Memory B cell (primary cell): ENCODE measurements around the gene MUC5B.
A peak's percentile ranks its signal among the peaks of the same experiment; 100 is the strongest.
"Not testable (repeated sequence)": the region's sequence is repeated elsewhere in the genome, so short reads cannot be mapped to it uniquely, and the experiment has no call there.

Experiments used
- ATAC-seq: fragments of 150-1000 bp; cut with Tn5 transposase; 2 replicates; pipeline ENCODE4 v1.10.0; 2021; ENCODE audit warnings: low read depth, mild to moderate bottlenecking, moderate library complexity
- DNase-seq, 2 donors: peaks; one replicate each; pipeline ENCODE4 v3.0.0; 2022; ENCODE audit warnings: low spot score in 2 of 2
- H3K27ac Mint-ChIP-seq: one replicate; pipeline ENCODE4 v1.8.0; 2022; ENCODE audit warnings: mild to moderate bottlenecking, moderate library complexity, mixed read lengths
- H3K27me3 Mint-ChIP-seq: one replicate; pipeline ENCODE4 v1.8.0; 2022; ENCODE audit warnings: mixed read lengths
- H3K36me3 Mint-ChIP-seq: one replicate; pipeline ENCODE4 v1.8.0; 2022; ENCODE audit warnings: mild to moderate bottlenecking, mixed read lengths
- H3K4me1 Mint-ChIP-seq: one replicate; pipeline ENCODE4 v1.8.0; 2022; ENCODE audit warnings: mixed read lengths
- H3K4me3 Mint-ChIP-seq: one replicate; pipeline ENCODE4 v1.8.0; 2022; ENCODE audit warnings: mild to moderate bottlenecking, moderate library complexity, mixed read lengths
- H3K9me3 Mint-ChIP-seq: one replicate; pipeline ENCODE4 v1.8.0; 2022; ENCODE audit warnings: mixed read lengths

MUC5B gene

GRCh38 chr11:1258401-1259075, 35.7 kb downstream of the MUC5B start:
- no peak overlapping the region for H3K4me3 Mint-ChIP-seq
- H3K4me1 Mint-ChIP-seq = peaks cover 7% of the 10 kb centered on the region
- H3K27me3 Mint-ChIP-seq = no peaks in the 10 kb centered on the region
- H3K9me3 Mint-ChIP-seq = no peaks in the 10 kb centered on the region
- H3K27ac Mint-ChIP-seq = no peak overlapping the region
- H3K36me3 Mint-ChIP-seq = no peaks in the 10 kb centered on the region
- DNase-seq (no peak), ATAC-seq (no peak)

GRCh38 chr11:1259076-1259461, 36.2 kb downstream of the MUC5B start:
- H3K9me3 Mint-ChIP-seq = no peaks in the 10 kb centered on the region
- no peaks in the 10 kb centered on the region for H3K27me3 Mint-ChIP-seq
- H3K27ac Mint-ChIP-seq = no peak overlapping the region
- H3K36me3 Mint-ChIP-seq = no peaks in the 10 kb centered on the region
- H3K4me1 Mint-ChIP-seq = peaks cover 7% of the 10 kb centered on the region
- no peak for ATAC-seq
- H3K4me3 Mint-ChIP-seq = no peak overlapping the region
- no peak for DNase-seq

- no peak for ATAC-seq
Observed at GRCh38 chr11:1259561-1259960, 36.7 kb downstream of the MUC5B start.

DNA sequence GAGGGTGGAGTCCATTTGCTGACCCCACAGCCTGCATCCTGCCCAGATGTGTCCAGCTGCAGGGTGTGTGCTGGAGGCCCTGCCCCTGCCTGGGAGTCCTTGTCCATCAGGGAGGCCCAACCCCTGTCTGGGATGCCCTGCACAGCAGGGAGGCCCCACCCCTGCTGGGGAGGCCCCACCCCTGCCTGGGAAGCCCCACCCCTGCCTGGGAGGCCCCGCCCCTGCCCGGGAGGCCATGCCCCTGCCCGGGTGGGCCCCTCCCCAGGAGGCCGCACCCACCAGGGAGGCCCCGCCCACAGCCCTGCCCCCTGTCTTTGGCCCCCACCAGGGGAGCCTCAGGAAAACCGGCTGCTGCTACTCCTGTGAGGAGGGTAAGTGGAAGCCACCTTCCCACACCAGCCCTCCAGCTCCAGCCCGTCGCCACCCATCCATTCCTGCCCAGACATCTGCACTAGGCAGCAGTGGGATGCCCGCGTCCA, 37.2 kb downstream of the MUC5B start:
- no peak for DNase-seq
- no peak for ATAC-seq
- H3K9me3 Mint-ChIP-seq = peaks cover 2% of the 10 kb centered on the region
- no peaks in the 10 kb centered on the region for H3K27me3 Mint-ChIP-seq
- no peak overlapping the region for H3K27ac Mint-ChIP-seq
- peaks cover 3% of the 10 kb centered on the region for H3K36me3 Mint-ChIP-seq
- no peak overlapping the region for H3K4me3 Mint-ChIP-seq
- peaks cover 9% of the 10 kb centered on the region for H3K4me1 Mint-ChIP-seq

More at GRCh38 chr11:1259561-1259960, 36.7 kb downstream of the MUC5B start:
- Mint-ChIP-seq H3K9me3 (no peaks in the 10 kb centered on the region), H3K27me3 (no peaks in the 10 kb centered on the region), H3K27ac (no peak overlapping the region), H3K4me1 (peaks cover 9% of the 10 kb centered on the region), H3K36me3 (peaks cover 1% of the 10 kb centered on the region), H3K4me3 (no peak overlapping the region)
- no peak for DNase-seq

GRCh38 chr11:1260620-1261019, 37.8 kb downstream of the MUC5B start:
- Mint-ChIP-seq H3K9me3 (peaks cover 2% of the 10 kb centered on the region), H3K36me3 (peaks cover 4% of the 10 kb centered on the region), H3K4me3 (no peak overlapping the region), H3K27me3 (no peaks in the 10 kb centered on the region), H3K27ac (no peak overlapping the region), H3K4me1 (peaks cover 9% of the 10 kb centered on the region)
- ATAC-seq (no peak), DNase-seq (no peak)

GRCh38 chr11:1261241-1262071, 38.6 kb downstream of the MUC5B start:
- no peak for ATAC-seq
- peaks cover 2% of the 10 kb centered on the region for H3K9me3 Mint-ChIP-seq
- no peak for DNase-seq
- H3K4me3 Mint-ChIP-seq = peak overlapping the region; percentile 85
- no peaks in the 10 kb centered on the region for H3K27me3 Mint-ChIP-seq
- H3K36me3 Mint-ChIP-seq = peaks cover 4% of the 10 kb centered on the region
- H3K27ac Mint-ChIP-seq = peak overlapping the region; percentile 78
- peaks cover 9% of the 10 kb centered on the region for H3K4me1 Mint-ChIP-seq

DNA sequence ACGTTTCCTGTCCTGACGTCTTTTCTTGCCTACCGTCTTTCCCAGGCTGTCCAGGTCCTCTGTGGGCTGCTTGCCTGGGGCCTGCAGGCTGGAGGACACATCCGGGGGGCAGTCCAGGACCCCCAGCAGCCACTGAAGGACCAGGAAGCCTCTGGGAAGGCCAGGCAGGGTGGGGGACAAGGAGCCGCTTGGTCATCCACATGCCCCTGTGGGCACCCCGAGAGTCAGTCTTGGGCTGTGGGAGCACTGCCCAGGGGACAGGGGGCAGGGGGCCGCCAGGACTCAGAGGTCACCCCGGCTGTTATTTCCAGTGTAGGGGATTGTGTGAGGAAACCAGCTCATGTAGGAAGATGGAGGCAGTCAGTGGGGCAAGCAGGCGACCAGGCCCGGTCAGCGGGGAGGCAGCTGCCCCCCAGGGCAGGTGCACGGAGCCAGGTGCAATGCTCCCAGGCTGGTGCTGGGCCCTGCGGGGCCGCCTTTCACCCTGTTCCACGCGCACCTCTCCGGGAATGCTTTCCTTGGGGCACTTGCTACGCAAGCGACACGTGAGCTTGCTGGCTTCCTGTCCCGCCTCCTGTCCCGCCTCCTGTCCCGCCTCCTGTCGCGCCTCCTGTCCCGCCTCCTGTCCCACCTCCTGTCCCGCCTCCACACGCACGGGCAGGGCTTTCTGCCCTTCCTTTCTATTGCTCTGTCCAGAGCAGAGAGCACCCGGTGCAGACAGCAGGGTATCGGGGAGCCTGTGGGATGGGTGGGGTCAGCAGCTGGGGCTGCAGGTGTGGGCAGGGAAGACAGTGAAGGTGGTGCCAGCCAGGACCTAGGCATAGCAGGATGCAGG, 39.5 kb downstream of the MUC5B start:
- peak; percentile 92 for ATAC-seq
- Mint-ChIP-seq H3K4me1 (peaks cover 9% of the 10 kb centered on the region), H3K4me3 (peak overlapping the region; percentile 85), H3K27me3 (no peaks in the 10 kb centered on the region), H3K27ac (peak overlapping the region; percentile 78), H3K36me3 (peaks cover 10% of the 10 kb centered on the region), H3K9me3 (peaks cover 5% of the 10 kb centered on the region)
- peak; percentile 73 to 82 for DNase-seq

- peaks cover 10% of the 10 kb centered on the region for H3K36me3 Mint-ChIP-seq
- ATAC-seq = peak; percentile 26
- H3K27me3 Mint-ChIP-seq = no peaks in the 10 kb centered on the region
Observed at GRCh38 chr11:1263010-1263409, 40.1 kb downstream of the MUC5B start.

GRCh38 chr11:1264444-1264843, 41.6 kb downstream of the MUC5B start:
- not testable (repeated sequence) for H3K9me3 Mint-ChIP-seq, H3K4me3 Mint-ChIP-seq, H3K27me3 Mint-ChIP-seq, H3K4me1 Mint-ChIP-seq, DNase-seq
- peaks cover 10% of the 10 kb centered on the region for H3K36me3 Mint-ChIP-seq
- ATAC-seq = peak; percentile 51
- peak overlapping the region; percentile 65 for H3K27ac Mint-ChIP-seq

More at GRCh38 chr11:1263010-1263409, 40.1 kb downstream of the MUC5B start:
- peaks cover 9% of the 10 kb centered on the region for H3K4me1 Mint-ChIP-seq
- DNase-seq = no peak
- peaks cover 5% of the 10 kb centered on the region for H3K9me3 Mint-ChIP-seq
- H3K27ac Mint-ChIP-seq = peak overlapping the region; percentile 78
- H3K4me3 Mint-ChIP-seq = peak overlapping the region; percentile 85

- H3K27me3 Mint-ChIP-seq, H3K27ac Mint-ChIP-seq, ATAC-seq, H3K9me3 Mint-ChIP-seq, DNase-seq, H3K4me3 Mint-ChIP-seq, H3K4me1 Mint-ChIP-seq: not testable (repeated sequence)
- H3K36me3 Mint-ChIP-seq = peaks cover 12% of the 10 kb centered on the region
Observed at GRCh38 chr11:1265480-1265879, 42.6 kb downstream of the MUC5B start.

- ATAC-seq, DNase-seq, H3K9me3 Mint-ChIP-seq, H3K27me3 Mint-ChIP-seq, H3K4me3 Mint-ChIP-seq, H3K4me1 Mint-ChIP-seq: not testable (repeated sequence)
- peak overlapping the region; percentile 15 for H3K27ac Mint-ChIP-seq
- H3K36me3 Mint-ChIP-seq = peaks cover 12% of the 10 kb centered on the region
Observed at GRCh38 chr11:1266976-1267375, 44.1 kb downstream of the MUC5B start.

- Mint-ChIP-seq H3K4me1 (peaks cover 5% of the 10 kb centered on the region), H3K27ac (peak overlapping the region; percentile 15), H3K36me3 (peaks cover 12% of the 10 kb centered on the region), H3K9me3 (peaks cover 5% of the 10 kb centered on the region), H3K27me3 (no peaks in the 10 kb centered on the region), H3K4me3 (no peak overlapping the region)
- ATAC-seq (no peak), DNase-seq (no peak)
Observed at GRCh38 chr11:1267441-1268100, 44.7 kb downstream of the MUC5B start.

DNA sequence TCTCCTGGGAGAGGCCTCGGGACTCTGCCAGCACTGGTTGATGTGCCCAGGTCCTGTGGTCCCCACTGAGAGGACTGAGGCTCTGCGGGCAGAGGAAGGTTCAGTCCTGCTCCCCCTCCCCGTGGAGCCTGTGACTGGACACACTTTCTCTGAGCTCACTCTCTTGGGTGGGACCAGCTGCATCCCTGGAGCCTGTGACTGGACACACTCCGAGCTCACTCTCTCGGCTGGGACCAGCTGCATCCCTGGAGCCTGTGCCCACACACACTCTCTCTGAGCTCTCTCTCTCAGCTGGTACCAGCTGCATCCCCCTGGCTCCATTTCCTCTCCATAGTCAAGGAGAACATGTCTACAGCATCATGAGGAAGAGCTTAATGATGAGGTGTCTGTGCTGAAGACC, 47.1 kb downstream of the MUC5B start:
- Mint-ChIP-seq H3K9me3 (peaks cover 4% of the 10 kb centered on the region), H3K4me1 (no peaks in the 10 kb centered on the region), H3K36me3 (peaks cover 9% of the 10 kb centered on the region), H3K4me3 (no peak overlapping the region), H3K27ac (no peak overlapping the region), H3K27me3 (no peaks in the 10 kb centered on the region)
- ATAC-seq (no peak), DNase-seq (no peak)
